Activated CD4-positive, alpha-beta T cell treated with anti-CD3 and anti-CD28 coated beads, Interleukin-2, amount 10 ng/mL, durations not matched to agents 7 days and 5 days (primary cell): Measurements from ENCODE around the gene LRRC37B. TPM values are rescaled to one million over a fixed set of nuclear protein-coding genes. Genes with fewer than 3 reads are reported as not detected.
"Not testable (repeated sequence)": the region's sequence is repeated elsewhere in the genome, so short reads cannot be mapped to it uniquely, and the experiment has no call there.

Experiments
- CTCF ChIA-PET: fragments of 350-600 bp; sonication (Branson Sonifier 250); formaldehyde crosslinking; loops from one replicate; lab custom pipeline; 2021; ENCODE audit warnings: antibody characterized with exemption; lab: Charles Lee
- POLR2A ChIA-PET: fragments of 350-600 bp; sonication (Branson Sonifier 250); formaldehyde crosslinking; loops from one replicate; lab custom pipeline; 2021; ENCODE audit warnings: antibody characterized with exemption; lab: Charles Lee
- DNase-seq: peaks from one replicate; pipeline ENCODE4 v3.0.0-alpha.2; 2020
- H3K27ac Mint-ChIP-seq: one replicate; pipeline ENCODE4 v1.8.0; 2021; ENCODE audit warnings: mild to moderate bottlenecking, moderate library complexity, mixed read lengths
- H3K27me3 Mint-ChIP-seq: one replicate; pipeline ENCODE4 v1.8.0; 2021; ENCODE audit warnings: mixed read lengths
- H3K36me3 Mint-ChIP-seq: one replicate; pipeline ENCODE4 v1.8.0; 2021; ENCODE audit warnings: low read depth, mixed read lengths
- H3K4me1 Mint-ChIP-seq: one replicate; pipeline ENCODE4 v1.8.0; 2021; ENCODE audit warnings: mixed read lengths
- H3K4me3 Mint-ChIP-seq: one replicate; pipeline ENCODE4 v1.8.0; 2021; ENCODE audit warnings: mild to moderate bottlenecking, moderate library complexity, mixed read lengths
- H3K9me3 Mint-ChIP-seq: one replicate; pipeline ENCODE4 v1.8.0; 2021; ENCODE audit warnings: mixed read lengths
- total RNA-seq, 2 experiments: library from RNA; stranded (reverse); gene quantifications; one replicate each; pipeline ENCODE4 v1.2.3, GENCODE V29; 2021

Gene LRRC37B
- 10 to 100 TPM; 33.0 to 36.3 TPM for total RNA-seq

- ChIA-PET CTCF (interaction anchor here (0.6 to 4.0 kb wide), 17 partner anchors 8 to 497 kb away, joined by 3 to 29 read pairs (median 4); partner anchors contain the start of gene RHOT1), POLR2A (interaction anchor here (0.6 to 1.4 kb wide), 2 partner anchors 131 to 160 kb away, joined by 4 to 14 read pairs; no protein-coding TSS in a partner anchor)
- peak within 1 kb of the TSS; percentile 91 for H3K27ac Mint-ChIP-seq
- H3K4me3 Mint-ChIP-seq = peak within 1 kb of the TSS; percentile 84
- H3K4me1 Mint-ChIP-seq = peaks cover 37% of the 10 kb centered on the region
- no peaks in the 10 kb centered on the region for H3K9me3 Mint-ChIP-seq
- peaks cover 19% of the 10 kb centered on the region for H3K36me3 Mint-ChIP-seq
- peak; percentile 88 for DNase-seq
- H3K27me3 Mint-ChIP-seq = no peaks in the 10 kb centered on the region
These were observed at the start of gene LRRC37B for GRCh38 chr17:32006957-32007462. LRRC37B (plus strand) TSS chr17:32007383; CDS start chr17:32021393, 14,010 bp downstream.

GRCh38 chr17:31964131-31964530 lies 43.1 kb upstream of the LRRC37B start:
- POLR2A ChIA-PET, CTCF ChIA-PET, H3K4me3 Mint-ChIP-seq, H3K9me3 Mint-ChIP-seq, DNase-seq, H3K27ac Mint-ChIP-seq, H3K27me3 Mint-ChIP-seq: not testable (repeated sequence)
- H3K36me3 Mint-ChIP-seq = peaks cover 38% of the 10 kb centered on the region
- peaks cover 10% of the 10 kb centered on the region for H3K4me1 Mint-ChIP-seq

GRCh38 chr17:31967648-31968047 lies 39.5 kb upstream of the LRRC37B start:
- Mint-ChIP-seq H3K9me3 (no peaks in the 10 kb centered on the region), H3K4me1 (peaks cover 9% of the 10 kb centered on the region), H3K36me3 (peaks cover 25% of the 10 kb centered on the region), H3K4me3 (no peak overlapping the region), H3K27me3 (no peaks in the 10 kb centered on the region), H3K27ac (no peak overlapping the region)
- ChIA-PET CTCF (interaction anchor here (0.7 kb wide), 1 partner anchor 229 kb away, joined by 3 read pairs; no protein-coding TSS in a partner anchor), POLR2A (no interaction called here)
- no peak for DNase-seq

- peaks cover 28% of the 10 kb centered on the region for H3K36me3 Mint-ChIP-seq
- POLR2A ChIA-PET, H3K27me3 Mint-ChIP-seq, H3K4me3 Mint-ChIP-seq, H3K27ac Mint-ChIP-seq, DNase-seq, H3K9me3 Mint-ChIP-seq, H3K4me1 Mint-ChIP-seq: not testable (repeated sequence)
- CTCF ChIA-PET = interaction anchor here (0.6 kb wide), 1 partner anchor 87 kb away, joined by 6 read pairs; no protein-coding TSS in a partner anchor
These were observed 36.8 kb upstream of the LRRC37B start for GRCh38 chr17:31970416-31970815.

GRCh38 chr17:31974269-31975071 lies 32.7 kb upstream of the LRRC37B start:
- CTCF ChIA-PET = interaction anchor here (1.2 kb wide), 1 partner anchor 32 kb away, joined by 4 read pairs; the partner anchor contains the start of gene LRRC37B
- H3K27ac Mint-ChIP-seq, H3K4me1 Mint-ChIP-seq, H3K27me3 Mint-ChIP-seq, POLR2A ChIA-PET, H3K9me3 Mint-ChIP-seq, H3K4me3 Mint-ChIP-seq, DNase-seq: not testable (repeated sequence)
- H3K36me3 Mint-ChIP-seq = peaks cover 29% of the 10 kb centered on the region

- H3K27ac Mint-ChIP-seq, H3K27me3 Mint-ChIP-seq, H3K4me3 Mint-ChIP-seq, DNase-seq, H3K9me3 Mint-ChIP-seq, H3K4me1 Mint-ChIP-seq, CTCF ChIA-PET, POLR2A ChIA-PET: not testable (repeated sequence)
- peaks cover 30% of the 10 kb centered on the region for H3K36me3 Mint-ChIP-seq
These were observed 31.8 kb upstream of the LRRC37B start for GRCh38 chr17:31975391-31975790.

- not testable (repeated sequence) for DNase-seq, H3K4me1 Mint-ChIP-seq, H3K4me3 Mint-ChIP-seq, H3K27me3 Mint-ChIP-seq, H3K9me3 Mint-ChIP-seq
- H3K36me3 Mint-ChIP-seq = peaks cover 43% of the 10 kb centered on the region
- POLR2A ChIA-PET = interaction anchor here (0.6 kb wide), 1 partner anchor 11 kb away, joined by 3 read pairs; no protein-coding TSS in a partner anchor
- peak overlapping the region; percentile 5 for H3K27ac Mint-ChIP-seq
- CTCF ChIA-PET = interaction anchor here (0.6 to 1.3 kb wide), 2 partner anchors 15 to 17 kb away, joined by 3 read pairs; partner anchors contain the start of gene LRRC37B
These were observed 15.4 kb upstream of the LRRC37B start for GRCh38 chr17:31991821-31992220.

GRCh38 chr17:31997005-31997404 lies 10.2 kb upstream of the LRRC37B start:
- H3K9me3 Mint-ChIP-seq = no peaks in the 10 kb centered on the region
- no peak overlapping the region for H3K27ac Mint-ChIP-seq
- H3K27me3 Mint-ChIP-seq = no peaks in the 10 kb centered on the region
- H3K4me1 Mint-ChIP-seq = no peaks in the 10 kb centered on the region
- no peak for DNase-seq
- POLR2A ChIA-PET = no interaction called here
- no peak overlapping the region for H3K4me3 Mint-ChIP-seq
- CTCF ChIA-PET = no interaction called here
- H3K36me3 Mint-ChIP-seq = peaks cover 44% of the 10 kb centered on the region

- ChIA-PET POLR2A (interaction anchor here (0.6 to 1.4 kb wide), 3 partner anchors 131 to 159 kb away, joined by 3 to 14 read pairs (median 4); no protein-coding TSS in a partner anchor), CTCF (interaction anchor here (0.6 to 4.0 kb wide), 15 partner anchors 9 to 134 kb away, joined by 3 to 29 read pairs (median 4); partner anchors contain the start of gene RHOT1)
- H3K27me3 Mint-ChIP-seq = no peaks in the 10 kb centered on the region
- peaks cover 21% of the 10 kb centered on the region for H3K36me3 Mint-ChIP-seq
- H3K4me1 Mint-ChIP-seq = peaks cover 39% of the 10 kb centered on the region
- H3K9me3 Mint-ChIP-seq = no peaks in the 10 kb centered on the region
- peak overlapping the region; percentile 91 for H3K27ac Mint-ChIP-seq
- H3K4me3 Mint-ChIP-seq = peak overlapping the region; percentile 84
- DNase-seq = peak; percentile 51
These were observed 498 bp downstream of the LRRC37B start for GRCh38 chr17:32007463-32008298.

GRCh38 chr17:32009262-32009542 lies 2.0 kb downstream of the LRRC37B start:
- H3K4me1 Mint-ChIP-seq = peaks cover 36% of the 10 kb centered on the region
- ChIA-PET CTCF (interaction anchor here (0.7 kb wide), 3 partner anchors 98 to 641 kb away, joined by 3 to 5 read pairs (median 4); no protein-coding TSS in a partner anchor), POLR2A (no interaction called here)
- H3K9me3 Mint-ChIP-seq = no peaks in the 10 kb centered on the region
- H3K27ac Mint-ChIP-seq = peak overlapping the region; percentile 90
- peak overlapping the region; percentile 84 for H3K4me3 Mint-ChIP-seq
- peaks cover 25% of the 10 kb centered on the region for H3K36me3 Mint-ChIP-seq
- DNase-seq = no peak
- no peaks in the 10 kb centered on the region for H3K27me3 Mint-ChIP-seq

- Mint-ChIP-seq H3K27me3 (no peaks in the 10 kb centered on the region), H3K4me1 (peaks cover 37% of the 10 kb centered on the region), H3K36me3 (peaks cover 25% of the 10 kb centered on the region), H3K27ac (peak overlapping the region; percentile 76), H3K4me3 (peak overlapping the region; percentile 84), H3K9me3 (no peaks in the 10 kb centered on the region)
- ChIA-PET POLR2A (no interaction called here), CTCF (no interaction called here)
- DNase-seq = no peak
These were observed 2.9 kb downstream of the LRRC37B start for GRCh38 chr17:32010114-32010513.

GRCh38 chr17:32015245-32016013 lies 8.2 kb downstream of the LRRC37B start:
- H3K4me1 Mint-ChIP-seq = peaks cover 45% of the 10 kb centered on the region
- POLR2A ChIA-PET = no interaction called here
- no peak overlapping the region for H3K27ac Mint-ChIP-seq
- CTCF ChIA-PET = interaction anchor here (0.6 kb wide), 1 partner anchor 104 kb away, joined by 3 read pairs; no protein-coding TSS in a partner anchor
- no peaks in the 10 kb centered on the region for H3K27me3 Mint-ChIP-seq
- no peaks in the 10 kb centered on the region for H3K9me3 Mint-ChIP-seq
- no peak overlapping the region for H3K4me3 Mint-ChIP-seq
- H3K36me3 Mint-ChIP-seq = peaks cover 33% of the 10 kb centered on the region
- no peak for DNase-seq
